ENCODE measurements around the gene CSPG5. TPM values are rescaled to one million over a fixed set of nuclear protein-coding genes. Genes with fewer than 3 reads are reported as not detected.

Gene CSPG5
- polyA plus RNA-seq, 4 donors, result 0.37 to 0.64 TPM; not detected in 2

DNA sequence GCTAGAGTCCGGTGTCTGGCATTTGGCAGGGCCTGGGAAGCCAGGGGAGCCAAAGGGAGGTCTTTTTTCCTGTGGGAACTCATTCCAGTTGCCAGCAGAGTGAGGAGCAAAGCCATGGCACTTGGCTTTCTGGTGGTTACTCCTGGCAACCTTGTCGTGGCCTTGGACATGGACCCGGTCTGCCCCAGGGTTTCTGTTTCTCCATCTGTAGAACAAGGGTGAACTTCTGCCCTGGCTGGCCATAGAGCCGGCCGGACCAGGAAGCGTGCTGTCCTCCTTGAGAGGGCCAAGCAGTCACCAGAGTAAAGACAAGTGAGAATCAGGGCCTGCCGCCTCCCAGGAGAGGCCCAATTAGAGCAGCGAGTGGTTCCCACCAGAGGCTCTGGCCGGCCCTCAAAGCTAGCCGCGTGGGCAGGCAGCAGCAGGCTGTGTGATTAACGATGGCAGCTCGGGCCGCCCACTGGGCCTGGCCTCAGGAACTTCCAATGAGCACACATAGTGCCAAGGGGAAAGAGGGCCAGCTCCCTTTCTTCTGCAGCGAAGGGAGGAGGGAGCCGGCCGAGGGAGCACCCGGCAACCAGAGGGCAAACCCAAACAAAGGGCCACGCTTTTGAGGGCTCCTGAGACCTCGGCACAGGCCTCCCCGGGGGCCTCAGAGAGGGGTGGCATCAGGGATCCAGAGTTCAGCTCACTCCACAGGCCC, 36.0 kb downstream of the CSPG5 start:
- no peak for FAIRE-seq
- 62 to 78% (median 74%) methylated on average over 21 of the region's 21 CpGs for WGBS, 3 donors
- DNase-seq, result no peak
- Histone ChIP-seq H3K4me1 (ENCODE audit: control insufficient read depth in 3 of 3, insufficient read depth in 2 of 3, low read depth in 1 of 3, low read length in 2 of 3) (no peaks in the 10 kb centered on the region), H3K36me3 (ENCODE audit: control insufficient read depth in 3 of 3, insufficient read depth in 2 of 3, low read depth in 1 of 3, low read length in 3 of 3) (no peaks in the 10 kb centered on the region), H3K27ac (ENCODE audit: low read depth in 1 of 3, low read length in 2 of 3) (no peak overlapping the region), H3K27me3 (ENCODE audit: control insufficient read depth in 3 of 3, insufficient read depth in 3 of 3, low read length in 3 of 3) (no peaks in the 10 kb centered on the region), H3K4me3 (ENCODE audit: low read depth in 1 of 3, low read length in 3 of 3) (no peak overlapping the region), H3K9me3 (ENCODE audit: control insufficient read depth in 2 of 2, insufficient read depth in 1 of 2, low read depth in 1 of 2, low read length in 1 of 2) (no peaks in the 10 kb centered on the region)

DNA sequence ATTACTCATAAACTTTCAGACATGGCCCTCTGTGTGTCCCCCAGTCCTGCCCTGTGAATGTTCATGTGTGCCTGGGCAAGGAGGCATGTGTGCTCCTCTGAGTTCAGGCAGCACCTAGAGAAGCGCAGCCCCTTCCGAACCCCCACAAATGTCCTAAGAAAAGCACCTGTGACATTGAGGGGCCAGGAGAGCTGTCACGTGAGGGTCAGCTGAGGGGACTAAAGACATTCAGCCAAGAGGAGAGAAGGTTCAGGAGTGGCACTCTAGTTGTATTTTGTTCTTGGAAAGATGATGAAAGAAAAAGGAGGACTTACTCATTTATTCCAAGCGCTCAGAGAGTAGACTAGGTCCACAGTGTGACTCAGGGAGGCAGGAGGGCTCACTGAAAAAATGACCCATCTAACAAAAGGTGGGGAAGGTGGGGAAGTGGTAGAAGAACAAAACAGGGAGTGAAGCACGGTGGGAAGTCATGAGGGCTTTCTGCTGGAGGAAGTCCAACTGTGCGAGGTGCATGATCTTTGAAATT, 37.0 kb downstream of the CSPG5 start:
- no peaks in the 10 kb centered on the region for H3K27me3 ChIP-seq (ENCODE audit: control insufficient read depth in 3 of 3, insufficient read depth in 3 of 3, low read length in 3 of 3)
- 70 to 72% (median 70%) methylated on average over 6 of the region's 6 CpGs for WGBS, 3 donors
- H3K36me3 ChIP-seq (ENCODE audit: control insufficient read depth in 3 of 3, insufficient read depth in 2 of 3, low read depth in 1 of 3, low read length in 3 of 3), result no peaks in the 10 kb centered on the region
- no peak for DNase-seq
- H3K4me1 ChIP-seq (ENCODE audit: control insufficient read depth in 3 of 3, insufficient read depth in 2 of 3, low read depth in 1 of 3, low read length in 2 of 3), result no peaks in the 10 kb centered on the region
- no peak for FAIRE-seq
- no peak overlapping the region for H3K27ac ChIP-seq (ENCODE audit: low read depth in 1 of 3, low read length in 2 of 3)
- H3K9me3 ChIP-seq (ENCODE audit: control insufficient read depth in 2 of 2, insufficient read depth in 1 of 2, low read depth in 1 of 2, low read length in 1 of 2), result no peaks in the 10 kb centered on the region
- no peak overlapping the region for H3K4me3 ChIP-seq (ENCODE audit: low read depth in 1 of 3, low read length in 3 of 3)

DNA sequence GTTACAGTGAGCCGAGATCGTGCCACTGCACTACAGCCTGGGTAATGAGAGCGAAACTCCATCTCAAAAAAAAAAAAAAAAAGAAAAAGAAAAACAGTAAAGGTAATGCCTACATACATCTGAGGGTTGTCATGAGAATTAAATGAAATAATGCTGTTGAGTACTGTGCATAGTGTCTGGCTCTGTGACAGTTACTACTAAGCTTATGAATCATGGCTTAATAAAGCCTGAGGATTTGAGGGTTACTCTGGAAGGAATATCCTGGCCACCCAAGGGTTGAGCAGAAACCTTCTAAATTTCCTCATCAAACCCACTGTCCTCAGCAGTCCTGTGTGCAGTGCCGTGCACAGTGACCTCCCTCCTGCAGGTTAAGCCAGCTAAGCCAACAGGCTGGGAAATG, 38.4 kb downstream of the CSPG5 start:
- Histone ChIP-seq H3K27me3 (ENCODE audit: control insufficient read depth in 3 of 3, insufficient read depth in 3 of 3, low read length in 3 of 3) (no peaks in the 10 kb centered on the region), H3K9me3 (ENCODE audit: control insufficient read depth in 2 of 2, insufficient read depth in 1 of 2, low read depth in 1 of 2, low read length in 1 of 2) (no peaks in the 10 kb centered on the region), H3K27ac (ENCODE audit: low read depth in 1 of 3, low read length in 2 of 3) (no peak overlapping the region), H3K4me1 (ENCODE audit: control insufficient read depth in 3 of 3, insufficient read depth in 2 of 3, low read depth in 1 of 3, low read length in 2 of 3) (no peaks in the 10 kb centered on the region), H3K36me3 (ENCODE audit: control insufficient read depth in 3 of 3, insufficient read depth in 2 of 3, low read depth in 1 of 3, low read length in 3 of 3) (no peaks in the 10 kb centered on the region), H3K4me3 (ENCODE audit: low read depth in 1 of 3, low read length in 3 of 3) (no peak overlapping the region)
- FAIRE-seq, result no peak
- WGBS, 3 donors, result 85 to 94% (median 93%) methylated on average over 4 of the region's 4 CpGs
- no peak for DNase-seq

DNA sequence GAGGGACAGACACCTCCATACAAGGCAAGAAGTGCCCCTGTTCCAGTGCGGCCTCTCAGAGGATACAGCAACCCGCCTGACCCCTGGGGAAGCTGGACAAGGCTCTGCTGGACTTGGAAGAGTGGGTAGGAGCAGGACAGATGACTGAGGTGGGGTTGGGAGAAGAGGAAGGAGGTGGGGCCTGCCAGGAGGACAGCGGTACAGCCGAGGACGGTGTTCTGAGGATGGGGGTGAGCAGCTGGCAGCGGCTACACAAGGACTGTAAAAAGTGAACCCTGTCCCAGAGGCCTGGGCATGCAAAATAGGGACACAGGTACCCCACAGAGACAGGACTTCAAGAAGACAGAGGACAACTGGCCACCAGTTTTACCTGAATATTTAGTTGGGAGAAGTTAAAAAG, 41.7 kb downstream of the CSPG5 start:
- no peak for DNase-seq
- Histone ChIP-seq H3K27ac (ENCODE audit: low read depth in 1 of 3, low read length in 2 of 3) (no peak overlapping the region), H3K4me3 (ENCODE audit: low read depth in 1 of 3, low read length in 3 of 3) (no peak overlapping the region), H3K36me3 (ENCODE audit: control insufficient read depth in 3 of 3, insufficient read depth in 2 of 3, low read depth in 1 of 3, low read length in 3 of 3) (no peaks in the 10 kb centered on the region), H3K9me3 (ENCODE audit: control insufficient read depth in 2 of 2, insufficient read depth in 1 of 2, low read depth in 1 of 2, low read length in 1 of 2) (no peaks in the 10 kb centered on the region), H3K4me1 (ENCODE audit: control insufficient read depth in 3 of 3, insufficient read depth in 2 of 3, low read depth in 1 of 3, low read length in 2 of 3) (no peaks in the 10 kb centered on the region), H3K27me3 (ENCODE audit: control insufficient read depth in 3 of 3, insufficient read depth in 3 of 3, low read length in 3 of 3) (no peaks in the 10 kb centered on the region)
- no peak for FAIRE-seq
- WGBS, 3 donors, result 80 to 84% (median 83%) methylated on average over 6 of the region's 6 CpGs

DNA sequence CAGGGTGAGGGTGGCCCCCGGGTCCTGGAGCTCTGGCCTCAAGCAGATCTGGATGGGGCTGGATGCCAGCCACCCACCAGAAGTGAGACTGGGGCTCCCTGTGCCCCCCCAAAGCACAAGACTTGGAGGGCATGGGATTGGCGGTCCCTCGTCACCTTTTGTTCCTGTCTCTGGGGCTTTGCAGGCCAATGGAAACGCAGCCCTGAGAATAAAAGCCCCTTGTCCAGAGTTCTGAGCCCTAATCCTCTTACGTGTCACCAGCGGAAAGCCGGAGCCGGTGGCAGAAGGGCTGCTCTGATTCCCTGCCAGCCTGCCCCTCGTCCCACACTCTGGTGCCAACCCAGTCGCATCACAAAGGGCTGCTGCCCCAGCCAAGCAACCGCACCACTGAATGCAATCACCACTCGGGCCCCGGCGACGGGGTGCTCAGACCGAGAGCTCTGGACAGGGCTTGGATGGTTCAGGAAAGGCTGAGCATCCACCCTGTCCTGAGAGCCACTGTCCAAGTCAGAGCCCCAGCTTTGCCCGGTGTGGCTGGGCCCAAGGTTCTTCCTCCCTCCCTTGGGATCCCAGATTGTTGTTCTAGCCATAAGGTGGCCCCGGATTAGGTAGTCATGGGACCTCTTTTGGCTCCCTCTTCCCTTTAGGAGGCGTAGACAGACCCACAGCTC, 42.3 kb downstream of the CSPG5 start:
- no peak for FAIRE-seq
- no peak for DNase-seq
- 89 to 94% (median 92%) methylated on average over 17 to 19 of the region's 19 CpGs for WGBS, 3 donors
- H3K4me1 ChIP-seq (ENCODE audit: control insufficient read depth in 3 of 3, insufficient read depth in 2 of 3, low read depth in 1 of 3, low read length in 2 of 3), result no peaks in the 10 kb centered on the region
- no peaks in the 10 kb centered on the region for H3K27me3 ChIP-seq (ENCODE audit: control insufficient read depth in 3 of 3, insufficient read depth in 3 of 3, low read length in 3 of 3)
- H3K4me3 ChIP-seq (ENCODE audit: low read depth in 1 of 3, low read length in 3 of 3), result no peak overlapping the region
- H3K36me3 ChIP-seq (ENCODE audit: control insufficient read depth in 3 of 3, insufficient read depth in 2 of 3, low read depth in 1 of 3, low read length in 3 of 3), result no peaks in the 10 kb centered on the region
- H3K9me3 ChIP-seq (ENCODE audit: control insufficient read depth in 2 of 2, insufficient read depth in 1 of 2, low read depth in 1 of 2, low read length in 1 of 2), result no peaks in the 10 kb centered on the region
- H3K27ac ChIP-seq (ENCODE audit: low read depth in 1 of 3, low read length in 2 of 3), result no peak overlapping the region

DNA sequence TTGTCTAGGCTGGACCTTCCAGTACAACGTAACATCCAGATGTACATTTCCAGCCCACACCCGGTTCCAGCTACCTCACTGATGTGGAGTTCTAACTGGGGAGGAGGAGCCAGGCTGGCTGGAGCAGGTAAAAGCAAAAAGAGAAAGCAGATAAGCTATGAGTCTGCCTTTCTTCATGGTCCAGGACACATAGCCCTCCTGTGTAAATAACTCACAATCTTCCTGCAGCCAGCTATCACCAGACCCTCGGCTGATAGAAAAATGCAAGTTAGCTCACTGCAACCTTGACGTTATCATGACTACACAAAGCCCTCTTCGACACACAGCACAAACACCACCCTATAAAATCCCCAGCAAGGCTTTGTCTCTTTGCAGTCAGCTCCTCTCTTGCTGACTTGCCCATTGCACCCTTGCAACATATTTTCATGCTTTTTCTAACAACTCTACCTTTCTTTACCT, 44.6 kb downstream of the CSPG5 start:
- Histone ChIP-seq H3K4me3 (ENCODE audit: low read depth in 1 of 3, low read length in 3 of 3) (no peak overlapping the region), H3K36me3 (ENCODE audit: control insufficient read depth in 3 of 3, insufficient read depth in 2 of 3, low read depth in 1 of 3, low read length in 3 of 3) (no peaks in the 10 kb centered on the region), H3K27ac (ENCODE audit: low read depth in 1 of 3, low read length in 2 of 3) (no peak overlapping the region), H3K4me1 (ENCODE audit: control insufficient read depth in 3 of 3, insufficient read depth in 2 of 3, low read depth in 1 of 3, low read length in 2 of 3) (no peaks in the 10 kb centered on the region), H3K9me3 (ENCODE audit: control insufficient read depth in 2 of 2, insufficient read depth in 1 of 2, low read depth in 1 of 2, low read length in 1 of 2) (no peaks in the 10 kb centered on the region), H3K27me3 (ENCODE audit: control insufficient read depth in 3 of 3, insufficient read depth in 3 of 3, low read length in 3 of 3) (no peaks in the 10 kb centered on the region)
- 16 to 60% (median 47%) methylated on average over 5 of the region's 5 CpGs for WGBS, 3 donors
- DNase-seq, result peak; percentile 15 to 24
- no peak for FAIRE-seq

DNA sequence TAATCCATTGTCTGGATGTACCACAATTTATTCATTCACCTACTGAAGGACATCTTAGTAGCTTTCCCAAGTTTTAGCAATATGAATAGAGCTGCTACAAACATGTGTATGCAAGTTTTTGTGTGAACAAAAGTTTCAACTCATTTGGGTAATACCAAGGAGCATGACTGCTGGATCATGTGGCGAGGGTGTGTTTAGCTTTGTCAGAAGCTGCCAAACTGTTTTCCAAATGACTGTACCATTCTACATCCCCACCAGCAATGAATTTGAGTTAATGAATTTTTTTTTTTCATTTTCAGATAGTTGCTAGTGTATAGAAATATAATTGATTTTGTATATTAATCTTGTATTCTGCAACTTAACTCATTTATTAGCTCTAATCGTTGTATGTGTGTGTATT, 45.2 kb downstream of the CSPG5 start:
- no peak overlapping the region for H3K27ac ChIP-seq (ENCODE audit: low read depth in 1 of 3, low read length in 2 of 3)
- H3K36me3 ChIP-seq (ENCODE audit: control insufficient read depth in 3 of 3, insufficient read depth in 2 of 3, low read depth in 1 of 3, low read length in 3 of 3), result no peaks in the 10 kb centered on the region
- 69 to 79% (median 75%) methylated on average over 2 of the region's 2 CpGs for WGBS, 3 donors
- no peak overlapping the region for H3K4me3 ChIP-seq (ENCODE audit: low read depth in 1 of 3, low read length in 3 of 3)
- FAIRE-seq, result no peak
- H3K9me3 ChIP-seq (ENCODE audit: control insufficient read depth in 2 of 2, insufficient read depth in 1 of 2, low read depth in 1 of 2, low read length in 1 of 2), result peaks cover 0 to 5% of the 10 kb centered on the region in 2 donors
- DNase-seq, result no peak
- no peaks in the 10 kb centered on the region for H3K27me3 ChIP-seq (ENCODE audit: control insufficient read depth in 3 of 3, insufficient read depth in 3 of 3, low read length in 3 of 3)
- H3K4me1 ChIP-seq (ENCODE audit: control insufficient read depth in 3 of 3, insufficient read depth in 2 of 3, low read depth in 1 of 3, low read length in 2 of 3), result no peaks in the 10 kb centered on the region

DNA sequence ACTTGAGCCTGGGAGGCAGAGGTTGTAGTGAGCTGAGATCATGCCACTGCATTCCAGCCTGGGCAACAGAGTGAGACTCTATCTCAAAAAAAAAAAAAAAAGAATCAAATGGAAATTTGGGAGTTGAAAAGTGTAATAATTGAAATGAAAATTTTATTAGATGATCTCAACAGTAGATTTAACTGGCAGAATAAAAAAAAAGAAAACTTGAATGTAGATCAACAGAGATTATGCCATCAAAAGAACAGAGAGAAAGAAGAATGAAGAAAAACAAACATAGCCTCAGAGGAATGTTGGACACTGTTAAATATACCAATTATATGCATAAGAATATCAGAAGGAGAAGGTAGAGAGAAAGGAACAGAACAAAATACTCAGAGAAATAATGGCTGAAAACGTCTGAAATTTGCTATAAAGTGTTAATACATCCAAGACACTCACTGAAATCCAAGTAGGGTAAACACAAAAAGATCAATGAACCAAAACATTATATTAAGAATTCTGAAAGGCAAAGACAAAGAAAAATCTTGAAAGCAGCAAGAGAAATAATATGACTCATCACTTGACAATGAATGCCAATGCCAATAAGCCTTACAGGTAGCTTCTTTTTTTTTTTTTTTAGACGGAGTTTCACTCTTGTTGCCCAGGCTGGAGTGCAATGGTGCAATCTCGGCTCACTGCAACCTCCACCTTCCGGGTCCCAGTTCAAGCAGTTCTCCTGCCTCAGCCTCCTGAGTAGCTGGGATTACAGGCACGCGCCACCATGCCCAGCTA, 50.5 kb downstream of the CSPG5 start:
- peaks cover 0 to 13% of the 10 kb centered on the region in 2 donors for H3K9me3 ChIP-seq (ENCODE audit: control insufficient read depth in 2 of 2, insufficient read depth in 1 of 2, low read depth in 1 of 2, low read length in 1 of 2)
- DNase-seq, result no peak
- FAIRE-seq, result no peak
- WGBS, 3 donors, result 77 to 83% (median 77%) methylated on average over 6 of the region's 6 CpGs
- no peak overlapping the region for H3K4me3 ChIP-seq (ENCODE audit: low read depth in 1 of 3, low read length in 3 of 3)
- no peaks in the 10 kb centered on the region for H3K27me3 ChIP-seq (ENCODE audit: control insufficient read depth in 3 of 3, insufficient read depth in 3 of 3, low read length in 3 of 3)
- no peaks in the 10 kb centered on the region for H3K36me3 ChIP-seq (ENCODE audit: control insufficient read depth in 3 of 3, insufficient read depth in 2 of 3, low read depth in 1 of 3, low read length in 3 of 3)
- no peaks in the 10 kb centered on the region for H3K4me1 ChIP-seq (ENCODE audit: control insufficient read depth in 3 of 3, insufficient read depth in 2 of 3, low read depth in 1 of 3, low read length in 2 of 3)
- H3K27ac ChIP-seq (ENCODE audit: low read depth in 1 of 3, low read length in 2 of 3), result no peak overlapping the region
